CD4-positive, alpha-beta T cell treated with Interleukin-1 beta for 1 hour (primary cell): ENCODE measurements around the gene AK4.

Experiments used
- DNase-seq, 2 donors: peaks; one replicate each; pipeline ENCODE4 v3.0.0-alpha.2; 2020 to 2022

Gene AK4

GRCh38 chr1:65279070-65279779, 131.2 kb downstream of the AK4 start:
- no peak for DNase-seq
